Fibroblast of peridontal ligament (primary cell): ENCODE measurements around the gene ANO2.
"Not testable (repeated sequence)": the region's sequence is repeated elsewhere in the genome, so short reads cannot be mapped to it uniquely, and the experiment has no call there.

ENCODE experiments used
- DNase-seq: peaks from one replicate; pipeline ENCODE4 v3.0.0-alpha.2; 2010; ENCODE audit errors: extremely low read depth

ANO2 gene

DNA sequence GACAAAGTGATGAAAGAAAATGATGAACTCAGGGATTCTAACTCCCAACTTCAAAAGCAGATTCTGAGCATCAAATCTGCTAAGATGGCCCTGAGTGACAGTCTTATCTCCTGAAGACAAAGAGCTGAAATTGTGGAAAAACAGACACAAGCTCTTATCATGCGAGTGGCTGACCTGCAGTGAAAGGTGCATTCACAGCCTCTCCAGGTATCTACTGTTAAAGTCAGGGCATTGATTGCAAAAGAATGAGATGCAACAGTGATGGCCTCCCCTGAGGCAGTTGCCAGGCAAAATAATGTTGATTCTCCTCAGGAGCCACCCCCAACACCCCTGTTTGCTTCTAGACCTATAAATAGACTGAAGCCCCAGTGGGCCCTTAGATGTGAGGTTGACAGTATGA is 126.2 kb downstream of the ANO2 start:
- not testable (repeated sequence) for DNase-seq

DNA sequence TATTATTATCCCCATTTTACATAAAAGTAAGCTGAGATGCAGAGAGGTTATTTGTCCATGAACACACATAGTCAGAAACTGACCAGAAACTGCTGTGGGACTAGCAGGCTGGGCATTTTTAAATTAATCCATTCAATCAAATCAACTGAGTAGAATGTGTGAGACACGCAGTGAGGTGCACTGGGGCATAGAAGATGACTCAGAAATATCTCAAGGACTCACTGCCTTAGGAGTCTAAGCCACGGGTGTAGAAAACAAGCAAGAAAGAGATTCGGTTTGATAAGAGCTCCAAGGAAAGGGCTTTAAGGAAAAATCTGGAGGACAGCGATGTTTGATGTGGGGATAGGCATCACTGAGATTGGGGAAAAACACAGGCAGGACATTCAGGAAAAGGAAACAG is 127.8 kb downstream of the ANO2 start:
- DNase-seq, result no peak

GRCh38 chr12:5809586-5809985 is 135.5 kb downstream of the ANO2 start:
- DNase-seq, result no peak

DNA sequence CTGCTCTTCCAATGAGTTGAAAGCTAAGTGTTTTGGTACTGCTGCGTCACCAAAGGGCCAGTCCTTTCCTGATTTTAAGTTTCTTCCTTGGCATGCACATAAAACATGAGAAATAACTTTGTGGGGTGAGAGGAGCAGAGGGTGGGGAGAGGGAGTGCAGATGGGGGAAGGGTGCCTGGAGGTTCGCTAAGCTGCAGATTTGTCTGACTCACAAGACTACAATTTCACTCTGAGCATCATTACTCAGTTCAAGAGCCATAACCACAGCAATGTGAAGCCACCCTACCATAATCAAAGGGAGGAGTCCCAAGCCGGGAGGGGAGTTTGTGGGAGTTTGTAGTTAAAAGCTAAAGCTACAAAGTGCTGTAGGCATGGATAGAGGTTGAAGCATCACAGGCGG is 136.1 kb downstream of the ANO2 start:
- peak; percentile 70 for DNase-seq

DNA sequence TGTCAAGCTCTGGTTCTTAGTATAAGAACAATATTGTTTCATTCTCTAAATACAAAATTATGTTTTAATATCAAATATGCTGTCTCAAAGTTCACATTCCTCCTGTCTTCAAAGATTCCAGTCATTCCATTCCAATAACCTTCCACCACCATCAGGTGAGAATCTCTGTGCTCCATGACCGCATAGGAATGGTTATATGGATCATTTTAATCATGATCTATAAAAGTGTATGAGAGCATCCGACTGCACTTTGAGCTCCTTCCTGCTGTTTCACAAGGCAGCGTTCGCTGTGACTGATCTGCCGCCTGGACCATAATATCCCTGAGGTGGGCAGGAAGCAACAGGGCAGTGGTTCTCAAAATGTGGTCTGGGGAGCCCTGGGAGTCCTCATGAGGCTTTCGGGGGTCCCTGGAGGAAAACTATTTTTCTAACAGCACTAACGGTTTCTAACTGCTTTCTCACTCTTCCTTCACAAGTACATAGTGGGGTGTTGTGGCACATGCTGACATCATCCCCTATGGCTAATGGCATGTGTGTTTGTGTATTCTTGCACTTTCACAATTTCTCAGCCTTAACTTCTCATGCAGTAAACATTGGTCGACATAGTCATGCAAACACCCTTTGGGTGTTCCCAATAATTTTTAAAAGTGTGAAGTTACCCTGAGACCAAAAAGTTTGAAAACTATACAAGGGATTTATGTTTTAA is 137.4 kb downstream of the ANO2 start:
- no peak for DNase-seq

DNA sequence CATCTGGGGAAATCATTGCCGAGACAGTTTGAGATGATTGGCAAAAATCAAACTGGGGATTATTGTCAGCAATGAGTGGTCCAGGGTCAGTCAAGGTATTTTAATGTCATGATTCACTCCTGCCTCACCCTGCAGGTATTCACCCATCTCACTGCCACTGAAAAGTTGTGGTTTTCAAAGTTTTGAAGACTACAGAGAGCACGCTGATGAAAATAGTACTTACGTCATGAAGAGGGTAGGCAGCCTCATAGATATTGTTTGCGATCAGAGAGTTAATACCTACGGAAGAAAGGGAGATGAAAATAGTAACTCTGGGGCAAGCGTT is 138.0 kb downstream of the ANO2 start:
- no peak for DNase-seq

- DNase-seq, result no peak
Measured at GRCh38 chr12:5806371-5807089, 138.5 kb downstream of the ANO2 start.

DNA sequence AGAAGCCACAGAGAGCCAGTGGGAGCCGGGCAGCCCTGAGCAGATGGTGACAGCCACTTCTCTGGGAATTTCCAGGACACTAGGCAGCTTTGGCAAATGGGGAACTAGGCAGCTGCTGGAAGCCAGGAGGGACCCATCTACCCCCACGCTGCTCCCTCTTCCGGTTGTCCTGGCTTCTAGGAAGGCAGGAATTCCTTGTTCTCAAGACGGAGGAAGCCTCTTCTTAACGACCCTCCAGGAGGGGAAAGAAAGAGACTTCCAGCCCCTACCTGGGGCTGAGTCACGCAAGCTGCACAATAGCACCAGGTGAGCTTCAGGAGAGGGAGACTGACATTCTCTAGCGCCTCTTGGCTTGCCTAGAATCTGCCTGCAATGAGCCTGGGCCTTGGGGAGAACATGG is 141.5 kb downstream of the ANO2 start:
- DNase-seq, result no peak

GRCh38 chr12:5798242-5799015 is 146.6 kb downstream of the ANO2 start:
- no peak for DNase-seq

DNA sequence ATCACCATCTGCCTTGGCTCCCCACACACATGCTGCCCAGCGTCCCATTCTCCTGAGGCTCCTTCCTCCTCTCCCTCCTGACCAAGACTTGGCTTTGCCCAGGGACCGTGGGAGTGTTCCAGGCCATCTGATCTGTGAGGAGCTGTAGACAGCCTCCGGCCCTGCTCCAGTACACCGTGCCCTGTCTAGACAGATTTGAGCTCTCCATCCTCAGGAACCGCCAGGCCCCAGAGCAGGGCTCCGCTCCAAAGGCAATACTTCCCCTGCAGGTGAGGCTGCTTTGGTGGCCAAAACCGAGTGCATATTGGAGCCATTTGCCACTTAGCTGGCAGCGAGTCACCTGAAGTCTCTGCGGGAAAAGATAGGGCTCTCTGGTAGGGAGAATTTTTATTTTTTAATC is 147.4 kb downstream of the ANO2 start:
- DNase-seq, result no peak

DNA sequence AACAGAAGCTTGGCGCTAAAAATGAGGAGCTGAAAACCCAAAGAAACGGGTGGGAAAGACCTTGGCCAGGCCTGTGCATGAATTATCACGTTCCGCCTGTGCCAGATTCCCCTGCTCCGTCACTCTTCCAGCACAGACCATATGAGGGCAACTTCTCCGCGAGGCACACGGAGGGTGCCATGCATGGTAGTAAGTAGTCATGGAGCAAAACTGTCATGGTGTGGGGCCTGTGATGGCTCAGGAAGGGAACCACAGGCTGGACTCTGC is 148.2 kb downstream of the ANO2 start:
- DNase-seq, result no peak

DNA sequence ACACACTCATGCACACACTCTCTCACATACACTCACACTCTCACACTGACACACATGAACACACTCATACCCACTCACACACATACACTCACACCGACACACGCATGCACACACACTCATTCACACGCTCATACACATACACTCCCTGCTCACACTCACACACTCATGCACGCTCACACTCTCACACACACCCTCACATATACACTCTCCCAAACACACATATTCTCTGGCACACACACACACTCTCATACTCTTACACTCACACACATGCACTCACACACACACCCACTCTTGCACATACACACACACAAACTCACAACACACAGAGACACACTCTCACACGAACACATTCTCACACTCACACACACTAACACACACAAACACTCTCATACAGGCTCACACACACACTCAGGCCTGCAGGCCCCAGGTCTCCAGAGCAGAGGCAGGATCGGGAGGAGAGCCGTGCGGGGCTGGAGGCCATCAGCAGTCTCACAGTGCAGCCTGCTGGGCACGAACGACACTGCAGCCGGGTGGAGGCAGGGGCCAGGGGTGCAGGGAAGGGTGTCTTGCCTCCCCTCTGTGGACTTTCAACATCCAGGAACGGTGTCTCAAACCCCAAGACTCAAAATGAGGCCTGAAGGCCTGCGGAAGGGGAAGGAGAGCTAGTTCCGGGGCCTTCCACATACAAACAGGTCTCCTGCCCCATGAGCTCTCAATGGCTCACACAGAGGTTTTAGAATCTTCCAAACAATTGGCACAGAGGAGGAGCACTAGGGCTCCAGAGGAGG is 148.7 kb downstream of the ANO2 start:
- no peak for DNase-seq

DNA sequence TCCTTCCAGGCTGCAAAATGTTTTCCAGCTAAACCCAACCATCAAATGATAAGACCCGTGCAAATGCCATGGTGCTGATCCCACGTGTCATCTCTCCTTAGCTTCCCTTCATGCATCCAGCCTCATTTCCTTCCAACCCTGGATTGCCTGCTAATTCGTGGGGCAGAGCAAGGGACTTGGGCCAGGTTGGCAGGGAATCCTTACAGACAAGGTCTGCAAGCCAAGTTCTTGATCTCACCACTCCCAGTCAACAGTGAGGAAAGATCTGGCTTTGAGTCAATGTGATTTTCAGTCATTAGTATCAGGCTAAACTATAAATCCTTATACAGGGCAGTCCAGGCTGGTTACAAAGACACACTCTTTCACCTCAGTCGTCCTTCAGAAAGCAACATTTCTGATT is 150.9 kb downstream of the ANO2 start:
- no peak for DNase-seq

DNA sequence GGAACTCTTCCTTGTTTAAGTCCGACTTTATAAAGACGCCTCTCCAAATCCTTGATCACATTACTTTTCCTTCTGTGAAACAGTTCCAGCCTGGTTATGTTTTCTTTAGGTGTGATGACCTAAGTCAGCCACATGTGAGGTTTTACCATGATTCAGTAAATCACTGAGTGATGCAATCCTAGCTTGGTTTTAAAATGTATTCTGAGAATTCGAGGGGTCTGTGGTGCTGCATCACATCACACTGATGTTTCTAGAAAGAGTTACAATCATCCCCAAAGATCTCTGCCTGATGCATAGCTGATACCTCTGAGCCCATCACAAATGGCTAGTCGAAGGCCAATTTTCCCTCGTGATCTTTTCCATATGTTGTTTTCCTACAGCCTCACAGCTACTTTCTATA is 152.7 kb downstream of the ANO2 start:
- DNase-seq, result no peak

GRCh38 chr12:5789469-5789968 is 155.5 kb downstream of the ANO2 start:
- DNase-seq, result peak; percentile 9

DNA sequence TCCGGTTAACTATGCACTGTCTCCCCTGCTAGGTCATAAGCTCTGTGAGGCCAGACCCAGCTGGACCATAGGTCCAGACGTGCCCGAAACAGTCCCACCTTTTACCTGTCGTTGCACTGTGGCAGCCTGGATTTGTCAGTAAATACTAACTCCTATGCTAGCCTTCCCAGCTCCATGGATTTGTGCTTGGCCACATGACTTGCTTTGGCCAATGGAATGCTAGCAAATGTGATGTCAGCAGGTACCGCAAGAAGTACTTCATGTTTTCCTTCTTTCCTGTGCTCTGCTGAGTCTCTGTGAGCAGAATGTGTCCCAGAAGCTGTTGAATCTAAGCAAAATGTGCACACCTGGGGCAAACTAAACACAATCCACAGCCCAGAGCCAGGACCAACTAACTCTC is 157.2 kb downstream of the ANO2 start:
- no peak for DNase-seq

- DNase-seq, result no peak
Measured at GRCh38 chr12:5785601-5786000, 159.5 kb downstream of the ANO2 start.

DNA sequence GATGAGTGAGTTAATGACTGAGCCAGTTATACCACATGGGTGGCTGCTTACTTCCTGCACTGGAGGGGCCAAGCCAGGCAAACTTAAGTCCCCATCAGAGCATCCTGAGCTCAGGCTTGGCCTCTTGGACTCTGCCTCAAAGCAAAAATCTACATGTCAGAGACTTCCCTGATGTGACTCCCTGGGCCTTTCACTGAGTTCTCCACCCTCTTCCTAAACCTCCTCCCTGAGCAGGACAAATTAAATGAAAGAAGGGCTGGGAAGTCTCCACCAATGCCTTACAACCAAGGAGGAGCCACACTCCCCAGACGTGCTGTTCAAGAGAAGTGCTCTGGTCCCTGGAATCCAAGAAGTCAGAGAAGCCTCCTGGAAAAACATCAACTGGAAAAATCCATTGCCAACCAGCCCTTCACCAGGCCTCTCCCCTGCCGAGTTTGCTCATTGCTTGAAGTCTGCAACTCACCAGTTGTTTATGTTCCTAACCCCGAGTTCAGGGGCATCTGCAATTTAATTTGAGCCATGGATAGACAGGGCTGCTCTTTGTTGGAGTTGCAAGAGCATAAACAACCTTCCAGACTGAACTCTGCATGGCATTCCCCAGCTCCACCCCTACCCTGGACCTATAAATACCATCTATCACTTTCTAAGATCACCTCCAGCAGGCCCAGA is 160.5 kb downstream of the ANO2 start:
- no peak for DNase-seq

- DNase-seq, result no peak
Measured at GRCh38 chr12:5783289-5783920, 161.7 kb downstream of the ANO2 start.

DNA sequence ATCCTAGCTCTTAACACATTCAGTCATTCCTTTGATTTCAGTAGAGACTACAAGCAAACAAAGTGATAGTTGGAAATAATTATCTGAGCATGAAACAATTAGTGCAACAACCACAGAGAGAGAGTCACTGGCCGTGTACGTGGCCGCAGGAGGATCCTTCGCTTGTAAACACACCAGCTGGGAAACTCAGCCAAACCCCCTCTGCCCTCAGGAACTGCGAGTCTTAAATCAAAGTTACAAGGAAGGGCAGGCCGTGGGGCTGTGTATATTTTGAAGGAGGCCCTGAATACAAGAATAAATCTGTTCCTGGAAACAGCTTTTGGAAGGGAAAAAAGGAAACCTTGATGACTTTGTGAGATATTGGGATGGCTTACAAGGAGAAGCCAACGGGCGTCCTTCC is 164.5 kb downstream of the ANO2 start:
- no peak for DNase-seq

DNA sequence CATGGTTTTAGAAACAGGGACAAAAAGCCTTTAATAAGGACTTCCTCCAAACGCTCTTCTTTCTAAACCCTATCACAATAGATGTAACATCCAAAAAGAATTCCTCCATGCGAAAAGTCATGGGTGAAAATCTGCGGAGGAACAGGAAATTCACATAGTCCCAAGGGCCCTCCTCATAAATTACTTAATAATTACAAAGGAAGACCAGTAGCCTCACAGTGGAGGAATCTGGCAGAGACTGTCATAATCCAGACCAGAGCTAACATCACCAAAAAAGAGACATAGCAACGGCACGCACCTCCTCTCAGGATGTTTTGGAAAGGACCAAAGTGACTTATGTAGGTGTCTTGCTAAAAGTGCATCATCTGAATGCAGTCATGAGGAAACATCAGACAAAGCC is 165.7 kb downstream of the ANO2 start:
- no peak for DNase-seq
